GM18520 (cell line): ENCODE results near the gene CLDN4.
"Not testable (repeated sequence)": the region's sequence is repeated elsewhere in the genome, so short reads cannot be mapped to it uniquely, and the experiment has no call there.

ENCODE experiments used
- ATAC-seq: cut with Tn5 transposase; IDR thresholded peaks from one replicate; pipeline ENCODE4 v1.9.1; 2021; ENCODE audit not compliant: unreplicated experiment

Gene CLDN4

GRCh38 chr7:73823257-73823656 lies 7.5 kb upstream of the CLDN4 start:
- ATAC-seq, result no peak

- no peak for ATAC-seq
These were observed 6.8 kb upstream of the CLDN4 start for GRCh38 chr7:73823873-73824592.

GRCh38 chr7:73824986-73825385 lies 5.8 kb upstream of the CLDN4 start:
- ATAC-seq, result no peak

GRCh38 chr7:73827567-73828106 lies 3.2 kb upstream of the CLDN4 start:
- ATAC-seq, result no peak

GRCh38 chr7:73828107-73828803 lies 2.5 kb upstream of the CLDN4 start:
- ATAC-seq, result no peak

- ATAC-seq, result no peak
These were observed 1.8 kb upstream of the CLDN4 start for GRCh38 chr7:73828972-73829371.

GRCh38 chr7:73829505-73829904 lies 1.3 kb upstream of the CLDN4 start:
- ATAC-seq, result no peak

GRCh38 chr7:73829921-73830680 lies 695 bp upstream of the CLDN4 start:
- no peak for ATAC-seq

GRCh38 chr7:73831584-73831833 lies 713 bp downstream of the CLDN4 start:
- no peak for ATAC-seq

- ATAC-seq, result no peak
These were observed 1.2 kb downstream of the CLDN4 start for GRCh38 chr7:73831834-73832651.

- no peak for ATAC-seq
These were observed 2.0 kb downstream of the CLDN4 start for GRCh38 chr7:73832806-73833205.

- no peak for ATAC-seq
These were observed 2.6 kb downstream of the CLDN4 start for GRCh38 chr7:73833251-73833919.

- ATAC-seq, result no peak
These were observed 3.9 kb downstream of the CLDN4 start for GRCh38 chr7:73834626-73835191.

- not testable (repeated sequence) for ATAC-seq
These were observed 6.4 kb downstream of the CLDN4 start for GRCh38 chr7:73837167-73837566.

- no peak for ATAC-seq
These were observed 7.8 kb downstream of the CLDN4 start for GRCh38 chr7:73838642-73839041.

GRCh38 chr7:73839290-73839689 lies 8.5 kb downstream of the CLDN4 start:
- no peak for ATAC-seq

GRCh38 chr7:73839743-73840714 lies 9.2 kb downstream of the CLDN4 start:
- ATAC-seq, result no peak

GRCh38 chr7:73840715-73841379 lies 10.1 kb downstream of the CLDN4 start:
- ATAC-seq, result no peak

GRCh38 chr7:73841689-73842066 lies 10.9 kb downstream of the CLDN4 start:
- no peak for ATAC-seq
